ENCODE results near the gene ZMYM5. TPM values are rescaled to one million over a fixed set of nuclear protein-coding genes. Genes with fewer than 3 reads are reported as not detected.

The ZMYM5 gene
- total and polyA plus RNA-seq, 2 of the 13 experiments (the other 11 are each of a cell fraction or from before 2014, with no cell fraction given): 7.8 to 9.4 TPM

- TF ChIP-seq PREB (CRISPR knock-in tag; IDR thresholded peaks at IDR 0.05) (no peak), NR2F2 (IDR thresholded peaks at IDR 0.05; ENCODE audit: borderline replicate concordance, low read depth) (no peak), KDM5B (CRISPR knock-in tag; IDR thresholded peaks at IDR 0.05; ENCODE audit: borderline replicate concordance) (no peak), ZSCAN25 (CRISPR knock-in tag; IDR thresholded peaks at IDR 0.05) (peak; percentile 21), ZNF263 (CRISPR knock-in tag; IDR thresholded peaks at IDR 0.05) (no peak), HCFC1 (IDR thresholded peaks at IDR 0.05; ENCODE audit: low read depth, low read length) (0 out of 2 replicates have a peak, but pooled peaks have one; percentile 16), THAP7 (CRISPR knock-in tag; IDR thresholded peaks at IDR 0.05) (peak; percentile 45; the same call in 1 of the 2 replicates), ZNF44 (CRISPR knock-in tag; IDR thresholded peaks at IDR 0.05) (no peak), ARNT2 (CRISPR knock-in tag; IDR thresholded peaks at IDR 0.05; ENCODE audit: low read depth) (0 out of 2 replicates have a peak, but pooled peaks have one; percentile 51), SIX1 (CRISPR knock-in tag; IDR thresholded peaks at IDR 0.05; ENCODE audit: borderline replicate concordance) (no peak), SCMH1 (CRISPR knock-in tag; IDR thresholded peaks at IDR 0.05; ENCODE audit: borderline replicate concordance) (no peak), ZBTB43 (CRISPR knock-in tag; conservative IDR thresholded peaks at IDR 0.05) (no peak), POLR2AphosphoS5 (IDR thresholded peaks at IDR 0.05; ENCODE audit: low read depth, low read length) (peak; percentile 59; the same call in 1 of the 2 replicates), SNRNP70 (IDR thresholded peaks at IDR 0.05; ENCODE audit: low read depth, low read length) (no peak), NR2F6 (IDR thresholded peaks at IDR 0.05) (no peak), NR2F6 (CRISPR knock-in tag; IDR thresholded peaks at IDR 0.05) (no peak), ZMYM4 (CRISPR knock-in tag; IDR thresholded peaks at IDR 0.05) (peak; percentile 92), HMGA1 (CRISPR knock-in tag; conservative IDR thresholded peaks at IDR 0.05) (no peak)
- TF ChIP-seq, protein P1, sequence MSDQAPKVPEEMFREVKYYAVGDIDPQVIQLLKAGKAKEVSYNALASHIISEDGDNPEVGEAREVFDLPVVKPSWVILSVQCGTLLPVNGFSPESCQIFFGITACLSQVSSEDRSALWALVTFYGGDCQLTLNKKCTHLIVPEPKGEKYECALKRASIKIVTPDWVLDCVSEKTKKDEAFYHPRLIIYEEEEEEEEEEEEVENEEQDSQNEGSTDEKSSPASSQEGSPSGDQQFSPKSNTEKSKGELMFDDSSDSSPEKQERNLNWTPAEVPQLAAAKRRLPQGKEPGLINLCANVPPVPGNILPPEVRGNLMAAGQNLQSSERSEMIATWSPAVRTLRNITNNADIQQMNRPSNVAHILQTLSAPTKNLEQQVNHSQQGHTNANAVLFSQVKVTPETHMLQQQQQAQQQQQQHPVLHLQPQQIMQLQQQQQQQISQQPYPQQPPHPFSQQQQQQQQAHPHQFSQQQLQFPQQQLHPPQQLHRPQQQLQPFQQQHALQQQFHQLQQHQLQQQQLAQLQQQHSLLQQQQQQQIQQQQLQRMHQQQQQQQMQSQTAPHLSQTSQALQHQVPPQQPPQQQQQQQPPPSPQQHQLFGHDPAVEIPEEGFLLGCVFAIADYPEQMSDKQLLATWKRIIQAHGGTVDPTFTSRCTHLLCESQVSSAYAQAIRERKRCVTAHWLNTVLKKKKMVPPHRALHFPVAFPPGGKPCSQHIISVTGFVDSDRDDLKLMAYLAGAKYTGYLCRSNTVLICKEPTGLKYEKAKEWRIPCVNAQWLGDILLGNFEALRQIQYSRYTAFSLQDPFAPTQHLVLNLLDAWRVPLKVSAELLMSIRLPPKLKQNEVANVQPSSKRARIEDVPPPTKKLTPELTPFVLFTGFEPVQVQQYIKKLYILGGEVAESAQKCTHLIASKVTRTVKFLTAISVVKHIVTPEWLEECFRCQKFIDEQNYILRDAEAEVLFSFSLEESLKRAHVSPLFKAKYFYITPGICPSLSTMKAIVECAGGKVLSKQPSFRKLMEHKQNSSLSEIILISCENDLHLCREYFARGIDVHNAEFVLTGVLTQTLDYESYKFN (CRISPR knock-in tag; conservative IDR thresholded peaks at IDR 0.05): no peak
- TF ChIP-seq, protein P2, sequence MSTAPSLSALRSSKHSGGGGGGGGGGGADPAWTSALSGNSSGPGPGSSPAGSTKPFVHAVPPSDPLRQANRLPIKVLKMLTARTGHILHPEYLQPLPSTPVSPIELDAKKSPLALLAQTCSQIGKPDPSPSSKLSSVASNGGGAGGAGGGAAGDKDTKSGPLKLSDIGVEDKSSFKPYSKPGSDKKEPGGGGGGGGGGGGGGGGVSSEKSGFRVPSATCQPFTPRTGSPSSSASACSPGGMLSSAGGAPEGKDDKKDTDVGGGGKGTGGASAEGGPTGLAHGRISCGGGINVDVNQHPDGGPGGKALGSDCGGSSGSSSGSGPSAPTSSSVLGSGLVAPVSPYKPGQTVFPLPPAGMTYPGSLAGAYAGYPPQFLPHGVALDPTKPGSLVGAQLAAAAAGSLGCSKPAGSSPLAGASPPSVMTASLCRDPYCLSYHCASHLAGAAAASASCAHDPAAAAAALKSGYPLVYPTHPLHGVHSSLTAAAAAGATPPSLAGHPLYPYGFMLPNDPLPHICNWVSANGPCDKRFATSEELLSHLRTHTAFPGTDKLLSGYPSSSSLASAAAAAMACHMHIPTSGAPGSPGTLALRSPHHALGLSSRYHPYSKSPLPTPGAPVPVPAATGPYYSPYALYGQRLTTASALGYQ (CRISPR knock-in tag; IDR thresholded peaks at IDR 0.05): no peak
Measured at GRCh38 chr13:19863323-19864023, at the start of gene ZMYM5 (continued).

All from HepG2 (cell line).